Measurements from ENCODE around the gene ABCD3. TPM values are rescaled to one million over a fixed set of nuclear protein-coding genes. Genes with fewer than 3 reads are reported as not detected.

The ABCD3 gene
- total and polyA plus RNA-seq, 2 donors (not counting 1 experiment from before 2014, with no cell fraction given), result 26.4 to 34.0 TPM

DNA sequence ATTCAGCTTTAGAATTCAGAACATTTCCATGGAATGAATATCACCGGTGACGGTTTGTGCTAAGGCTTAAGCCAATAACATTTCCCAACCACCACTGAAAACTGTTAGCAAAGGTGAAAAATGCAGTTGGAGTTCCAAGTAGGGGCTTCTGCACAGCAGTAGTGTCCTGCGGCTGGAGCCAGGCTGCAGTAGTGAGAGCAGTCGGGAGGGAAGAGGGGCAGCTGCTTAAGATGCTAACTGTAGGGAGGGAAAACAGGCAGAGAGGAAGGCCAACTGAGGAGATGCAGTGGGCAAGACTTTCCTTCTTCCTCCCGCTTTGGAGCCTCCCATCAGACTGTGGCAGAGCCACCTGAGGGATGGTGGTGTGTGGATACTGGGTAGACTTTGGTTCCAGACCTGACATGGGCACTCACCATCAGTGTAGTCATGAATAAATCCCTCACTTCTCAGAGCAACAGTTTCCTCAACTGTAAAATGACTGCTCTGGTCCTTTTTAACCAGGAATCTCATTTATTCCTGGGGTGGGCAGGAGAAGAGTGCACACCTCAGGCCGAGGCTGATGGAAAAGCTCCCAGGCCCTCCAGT lies 120.1 kb downstream of the ABCD3 start:
- H3K79me2 ChIP-seq (ENCODE audit: control insufficient read depth, insufficient read depth, low read length), result peaks cover 76% of the 10 kb centered on the region
- H3K27me3 ChIP-seq (ENCODE audit: control insufficient read depth, insufficient read depth, low read length), result no peaks in the 10 kb centered on the region
- peak in 1 of 2 donors; percentile 43 for DNase-seq (ENCODE audit: low read depth in 2 of 2)
- H3K4me1 ChIP-seq (ENCODE audit: control insufficient read depth, extremely low read depth, insufficient read depth, low read length), result peaks cover 3% of the 10 kb centered on the region
- H4K20me1 ChIP-seq (ENCODE audit: control insufficient read depth, extremely low read depth, insufficient read depth, low read length), result no peaks in the 10 kb centered on the region
- no peak overlapping the region for H2AFZ ChIP-seq (ENCODE audit: low read length)
- H3K27ac ChIP-seq (ENCODE audit: insufficient read depth, low read length), result peak overlapping the region; percentile 49
- H3K36me3 ChIP-seq (ENCODE audit: control insufficient read depth, insufficient read depth, low read length), result peaks cover 16% of the 10 kb centered on the region
- peak overlapping the region; percentile 92 for H3K4me2 ChIP-seq (ENCODE audit: extremely low read depth, insufficient read depth, low read length)
- H3K9me3 ChIP-seq (ENCODE audit: control insufficient read depth, insufficient read depth, low read depth, low read length), result no peaks in the 10 kb centered on the region
- no peak for TF ChIP-seq EZH2 (IDR thresholded peaks at IDR 0.05; ENCODE audit: low read length, missing control alignments)
- TF ChIP-seq, protein P1, sequence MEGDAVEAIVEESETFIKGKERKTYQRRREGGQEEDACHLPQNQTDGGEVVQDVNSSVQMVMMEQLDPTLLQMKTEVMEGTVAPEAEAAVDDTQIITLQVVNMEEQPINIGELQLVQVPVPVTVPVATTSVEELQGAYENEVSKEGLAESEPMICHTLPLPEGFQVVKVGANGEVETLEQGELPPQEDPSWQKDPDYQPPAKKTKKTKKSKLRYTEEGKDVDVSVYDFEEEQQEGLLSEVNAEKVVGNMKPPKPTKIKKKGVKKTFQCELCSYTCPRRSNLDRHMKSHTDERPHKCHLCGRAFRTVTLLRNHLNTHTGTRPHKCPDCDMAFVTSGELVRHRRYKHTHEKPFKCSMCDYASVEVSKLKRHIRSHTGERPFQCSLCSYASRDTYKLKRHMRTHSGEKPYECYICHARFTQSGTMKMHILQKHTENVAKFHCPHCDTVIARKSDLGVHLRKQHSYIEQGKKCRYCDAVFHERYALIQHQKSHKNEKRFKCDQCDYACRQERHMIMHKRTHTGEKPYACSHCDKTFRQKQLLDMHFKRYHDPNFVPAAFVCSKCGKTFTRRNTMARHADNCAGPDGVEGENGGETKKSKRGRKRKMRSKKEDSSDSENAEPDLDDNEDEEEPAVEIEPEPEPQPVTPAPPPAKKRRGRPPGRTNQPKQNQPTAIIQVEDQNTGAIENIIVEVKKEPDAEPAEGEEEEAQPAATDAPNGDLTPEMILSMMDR (conservative IDR thresholded peaks at IDR 0.05 in 1 of 2, IDR thresholded peaks at IDR 0.05 in 1 of 2; ENCODE audit: low read depth in 1 of 2, low read length in 2 of 2), result peak in 1 of 2 donors; percentile 22
- H3K4me3 ChIP-seq (replicated peaks in 1 of 4; ENCODE audit: control extremely low read depth in 1 of 4, insufficient read depth in 1 of 4, low read depth in 3 of 4, low read length in 4 of 4), result peak overlapping the region; percentile 73 to 87 (median 78)
- peak overlapping the region; percentile 5 for H3K9ac ChIP-seq (ENCODE audit: insufficient read depth, low read length)

DNA sequence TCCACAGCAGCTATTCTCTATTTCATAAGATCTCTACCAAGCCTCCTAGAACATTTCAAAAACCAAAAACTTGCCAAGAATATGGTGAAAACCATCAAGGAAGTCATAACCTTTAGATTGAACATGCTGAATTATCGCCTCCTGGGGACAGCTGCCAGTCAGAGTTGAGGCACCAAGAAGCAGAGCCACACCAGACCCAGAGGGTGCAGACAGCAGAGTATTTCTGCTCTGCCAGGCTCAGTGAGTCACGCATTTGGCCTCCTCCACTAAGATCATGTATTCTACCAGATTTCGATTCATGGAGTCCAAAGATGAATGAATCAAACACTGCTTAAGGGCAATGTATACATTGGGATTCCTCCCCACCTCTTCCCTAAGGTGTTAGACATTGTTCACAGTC lies 121.3 kb downstream of the ABCD3 start:
- H3K27me3 ChIP-seq (ENCODE audit: control insufficient read depth, insufficient read depth, low read length), result no peaks in the 10 kb centered on the region
- peak overlapping the region; percentile 92 for H3K4me2 ChIP-seq (ENCODE audit: extremely low read depth, insufficient read depth, low read length)
- peak overlapping the region; percentile 73 to 87 (median 78) for H3K4me3 ChIP-seq (replicated peaks in 1 of 4; ENCODE audit: control extremely low read depth in 1 of 4, insufficient read depth in 1 of 4, low read depth in 3 of 4, low read length in 4 of 4)
- H3K79me2 ChIP-seq (ENCODE audit: control insufficient read depth, insufficient read depth, low read length), result peaks cover 72% of the 10 kb centered on the region
- DNase-seq (ENCODE audit: low read depth in 2 of 2), result peak in 1 of 2 donors; percentile 69
- H3K27ac ChIP-seq (ENCODE audit: insufficient read depth, low read length), result peak overlapping the region; percentile 80
- H4K20me1 ChIP-seq (ENCODE audit: control insufficient read depth, extremely low read depth, insufficient read depth, low read length), result no peaks in the 10 kb centered on the region
- no peaks in the 10 kb centered on the region for H3K9me3 ChIP-seq (ENCODE audit: control insufficient read depth, insufficient read depth, low read depth, low read length)
- TF ChIP-seq, protein P1 (conservative IDR thresholded peaks at IDR 0.05 in 1 of 2, IDR thresholded peaks at IDR 0.05 in 1 of 2; ENCODE audit: low read depth in 1 of 2, low read length in 2 of 2), result no peak
- no peak for TF ChIP-seq EZH2 (IDR thresholded peaks at IDR 0.05; ENCODE audit: low read length, missing control alignments)
- H3K4me1 ChIP-seq (ENCODE audit: control insufficient read depth, extremely low read depth, insufficient read depth, low read length), result peaks cover 14% of the 10 kb centered on the region
- H2AFZ ChIP-seq (ENCODE audit: low read length), result no peak overlapping the region
- peak overlapping the region; percentile 9 for H3K9ac ChIP-seq (ENCODE audit: insufficient read depth, low read length)
- peaks cover 16% of the 10 kb centered on the region for H3K36me3 ChIP-seq (ENCODE audit: control insufficient read depth, insufficient read depth, low read length)

DNA sequence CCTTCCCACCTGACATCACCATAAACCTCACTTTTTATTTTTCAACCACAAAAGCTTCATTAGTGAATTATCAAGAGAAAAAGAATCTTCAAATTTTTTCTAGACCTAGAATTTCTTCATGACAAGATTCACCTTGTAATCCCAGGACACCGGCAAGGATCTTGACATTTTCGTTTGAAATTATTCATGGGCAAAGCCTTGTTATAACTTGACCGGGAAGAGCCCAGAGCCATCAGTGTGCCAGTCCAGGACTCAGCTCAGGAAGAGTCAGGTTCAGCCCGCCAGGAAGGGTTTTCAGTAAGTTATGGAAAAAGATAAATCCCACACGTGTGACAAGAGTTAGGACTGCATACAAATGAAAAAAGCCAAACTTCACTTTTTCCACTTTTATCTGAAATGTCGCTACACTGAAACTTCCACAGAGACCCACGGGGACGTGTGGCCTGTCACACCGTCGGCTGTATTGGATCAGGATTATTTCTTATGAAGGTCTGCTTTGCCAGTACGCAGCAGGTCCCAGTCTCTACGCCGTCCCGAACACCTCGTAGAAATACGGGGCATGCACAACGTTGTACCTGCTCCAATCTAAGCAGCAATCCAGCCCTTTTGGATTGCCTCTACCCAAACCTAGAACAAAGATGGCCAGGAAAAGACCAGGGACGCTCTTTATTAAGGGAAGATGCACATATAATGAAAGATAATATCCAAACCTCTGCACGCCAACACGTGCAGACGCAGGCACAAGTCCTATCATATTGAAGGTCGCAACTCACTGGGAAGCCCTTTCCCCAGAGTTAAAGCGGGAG lies 122.5 kb downstream of the ABCD3 start:
- Histone ChIP-seq H3K4me3 (replicated peaks in 1 of 4; ENCODE audit: control extremely low read depth in 1 of 4, insufficient read depth in 1 of 4, low read depth in 3 of 4, low read length in 4 of 4) (peak overlapping the region; percentile 73 to 87 (median 78)), H3K79me2 (ENCODE audit: control insufficient read depth, insufficient read depth, low read length) (peaks cover 62% of the 10 kb centered on the region), H3K27me3 (ENCODE audit: control insufficient read depth, insufficient read depth, low read length) (no peaks in the 10 kb centered on the region), H3K4me1 (ENCODE audit: control insufficient read depth, extremely low read depth, insufficient read depth, low read length) (peaks cover 19% of the 10 kb centered on the region), H4K20me1 (ENCODE audit: control insufficient read depth, extremely low read depth, insufficient read depth, low read length) (no peaks in the 10 kb centered on the region), H3K27ac (ENCODE audit: insufficient read depth, low read length) (peak overlapping the region; percentile 80), H2AFZ (ENCODE audit: low read length) (no peak overlapping the region), H3K9me3 (ENCODE audit: control insufficient read depth, insufficient read depth, low read depth, low read length) (no peaks in the 10 kb centered on the region), H3K4me2 (ENCODE audit: extremely low read depth, insufficient read depth, low read length) (peak overlapping the region; percentile 92), H3K36me3 (ENCODE audit: control insufficient read depth, insufficient read depth, low read length) (peaks cover 12% of the 10 kb centered on the region), H3K9ac (ENCODE audit: insufficient read depth, low read length) (peak overlapping the region; percentile 88)
- no peak for DNase-seq (ENCODE audit: low read depth in 2 of 2)
- TF ChIP-seq, protein P1 (conservative IDR thresholded peaks at IDR 0.05 in 1 of 2, IDR thresholded peaks at IDR 0.05 in 1 of 2; ENCODE audit: low read depth in 1 of 2, low read length in 2 of 2), result no peak
- TF ChIP-seq EZH2 (IDR thresholded peaks at IDR 0.05; ENCODE audit: low read length, missing control alignments), result no peak

Data from fibroblast of lung (primary cell).